HG03432 (cell line): ENCODE measurements around the gene PRDM5.

Experiments
- ATAC-seq: cut with Tn5 transposase; IDR thresholded peaks from one replicate; pipeline ENCODE4 v1.9.1; 2021; ENCODE audit warnings: mild to moderate bottlenecking, moderate library complexity; ENCODE audit not compliant: unreplicated experiment

Gene PRDM5

GRCh38 chr4:120718979-120719566 lies 203.5 kb downstream of the PRDM5 start:
- ATAC-seq: peak; percentile 90

GRCh38 chr4:120716346-120716745 lies 206.2 kb downstream of the PRDM5 start:
- ATAC-seq: no peak

DNA sequence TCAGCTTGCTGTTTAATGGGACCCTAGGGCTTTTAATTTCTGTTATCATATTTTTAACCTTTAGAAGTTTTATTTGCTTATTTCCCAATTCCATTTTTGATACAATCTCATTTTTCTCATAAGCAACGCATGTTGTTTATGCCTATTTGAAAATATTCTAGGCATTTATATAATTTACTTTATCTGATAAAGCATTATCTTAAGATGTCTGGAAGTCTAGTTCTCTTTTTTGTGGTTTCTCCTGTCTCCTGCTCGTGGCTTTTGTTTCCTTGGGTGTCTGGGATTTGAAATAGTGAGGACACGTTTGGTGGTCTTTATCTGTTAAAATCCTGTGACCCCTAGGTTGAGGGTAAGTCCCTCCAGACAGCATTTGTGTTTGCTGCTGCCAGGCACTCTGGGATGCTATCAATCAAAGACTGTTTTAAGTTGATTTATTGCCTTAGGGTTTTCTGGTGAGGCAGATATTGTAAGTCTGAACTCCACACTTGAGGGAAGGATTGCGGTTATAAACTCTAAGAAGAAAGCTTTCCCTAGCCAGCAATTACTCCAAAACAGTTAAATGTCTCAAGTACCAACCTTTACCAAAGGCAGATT lies 208.0 kb downstream of the PRDM5 start:
- ATAC-seq: no peak

DNA sequence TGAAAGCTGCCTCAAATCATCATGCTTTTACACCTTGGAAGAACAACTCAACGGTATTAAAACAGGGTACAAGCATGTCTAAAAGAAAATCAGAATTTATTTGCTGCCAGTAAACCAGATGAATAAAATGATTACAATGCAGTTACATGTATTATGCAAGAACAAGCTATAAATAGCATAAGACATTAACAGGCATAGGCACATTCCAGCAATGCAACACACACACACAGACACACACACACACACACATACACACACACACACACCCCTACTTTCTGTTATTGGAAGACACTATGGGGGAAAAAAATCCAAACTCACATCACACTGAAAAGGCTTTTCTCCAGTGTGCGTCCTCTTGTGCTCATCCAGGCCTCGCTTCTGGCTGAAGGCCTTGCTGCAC lies 212.5 kb downstream of the PRDM5 start:
- no peak for ATAC-seq

DNA sequence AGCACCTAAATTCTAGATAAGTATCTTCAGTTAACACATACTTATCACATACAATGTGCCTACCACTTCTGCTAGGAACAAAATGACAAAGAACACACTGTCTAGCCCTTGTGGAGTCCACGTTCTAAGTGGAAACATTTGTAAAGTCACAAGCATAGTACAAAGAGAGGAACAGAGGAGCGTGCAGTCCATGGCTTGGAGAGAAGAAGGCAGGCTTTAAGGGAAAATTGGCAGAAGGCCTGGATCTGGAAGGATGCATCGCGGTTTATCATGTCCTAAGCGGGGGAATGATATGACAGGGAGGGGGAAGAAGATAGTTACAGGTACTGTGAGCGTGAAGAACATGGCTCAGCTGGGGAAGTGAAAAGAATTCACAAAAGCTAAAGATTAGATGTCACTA lies 218.0 kb downstream of the PRDM5 start:
- no peak for ATAC-seq

GRCh38 chr4:120703908-120704307 lies 218.6 kb downstream of the PRDM5 start:
- no peak for ATAC-seq

DNA sequence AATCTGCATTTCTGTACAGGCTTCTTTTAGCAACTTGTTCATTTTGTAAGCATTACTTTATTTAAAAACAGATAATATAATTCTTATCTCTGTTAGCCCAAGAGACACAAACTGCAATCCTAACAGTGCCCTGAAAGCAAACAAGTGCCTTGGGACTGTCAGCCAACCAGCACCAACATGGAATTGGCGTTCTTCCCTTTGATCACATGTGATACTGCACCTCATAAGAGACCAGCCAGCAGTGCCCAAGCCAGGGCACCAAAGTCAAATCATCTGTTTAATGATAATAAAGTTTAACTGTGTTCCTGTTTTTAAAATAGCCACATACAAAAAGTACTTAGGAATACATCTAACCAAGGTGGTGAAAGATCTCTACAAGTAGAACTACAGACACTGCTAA lies 223.2 kb downstream of the PRDM5 start:
- no peak for ATAC-seq

- ATAC-seq: no peak
Measured at GRCh38 chr4:120694973-120695372, 227.6 kb downstream of the PRDM5 start.

DNA sequence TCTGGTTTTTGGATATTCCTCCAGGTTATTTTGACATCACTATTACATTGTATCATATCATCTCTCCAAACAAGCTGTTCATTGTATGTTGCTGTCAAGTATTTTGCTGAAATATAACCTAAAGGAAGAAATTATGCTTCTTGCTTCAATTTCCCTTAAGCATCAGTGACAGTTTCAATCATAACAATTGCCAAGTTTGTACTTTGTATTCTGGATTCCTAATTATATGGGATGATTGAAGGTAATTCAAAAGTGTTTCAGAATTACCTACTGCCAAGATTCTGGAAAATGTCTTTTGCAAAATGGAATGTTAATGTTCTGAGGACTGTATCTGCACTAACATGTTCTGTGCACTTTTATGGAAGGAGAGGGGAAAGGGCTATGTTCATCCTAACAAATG lies 228.7 kb downstream of the PRDM5 start:
- no peak for ATAC-seq

- no peak for ATAC-seq
Measured at GRCh38 chr4:120692964-120693363, 229.6 kb downstream of the PRDM5 start.

- ATAC-seq: no peak
Measured at GRCh38 chr4:120691536-120691935, 231.0 kb downstream of the PRDM5 start.

GRCh38 chr4:120691106-120691505 lies 231.4 kb downstream of the PRDM5 start:
- ATAC-seq: no peak

- no peak for ATAC-seq
Measured at GRCh38 chr4:120688791-120689190, 233.7 kb downstream of the PRDM5 start.

- no peak for ATAC-seq
Measured at GRCh38 chr4:120685756-120686278, 236.7 kb downstream of the PRDM5 start.

DNA sequence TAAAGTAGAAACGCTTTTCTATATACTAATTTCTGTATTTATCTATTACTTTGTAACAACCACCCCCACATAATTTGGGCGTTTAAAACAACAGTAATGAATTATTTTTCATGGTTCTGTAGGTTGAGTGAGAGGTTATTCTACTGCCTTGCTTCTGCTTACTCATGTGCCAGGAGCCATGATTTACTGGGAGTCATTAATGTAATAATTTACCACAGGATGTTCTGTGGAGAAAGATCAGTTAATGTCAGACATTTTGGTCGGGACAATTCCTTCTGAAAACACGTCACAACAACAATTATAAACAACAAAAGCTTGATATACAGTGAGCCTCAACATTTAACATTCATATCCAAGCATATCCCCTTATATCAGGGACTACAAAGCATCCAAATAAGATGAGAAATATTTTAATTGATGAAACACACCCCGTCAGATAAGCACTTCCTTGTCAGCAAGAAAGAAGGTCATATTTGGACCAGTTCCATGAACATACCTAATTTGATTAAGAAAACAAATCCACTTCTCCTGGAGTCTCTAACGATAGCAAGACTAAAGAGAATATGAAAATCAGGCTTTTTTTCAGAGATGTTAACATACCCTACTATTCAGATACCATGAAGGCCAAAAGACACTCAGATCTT lies 238.5 kb downstream of the PRDM5 start:
- no peak for ATAC-seq

DNA sequence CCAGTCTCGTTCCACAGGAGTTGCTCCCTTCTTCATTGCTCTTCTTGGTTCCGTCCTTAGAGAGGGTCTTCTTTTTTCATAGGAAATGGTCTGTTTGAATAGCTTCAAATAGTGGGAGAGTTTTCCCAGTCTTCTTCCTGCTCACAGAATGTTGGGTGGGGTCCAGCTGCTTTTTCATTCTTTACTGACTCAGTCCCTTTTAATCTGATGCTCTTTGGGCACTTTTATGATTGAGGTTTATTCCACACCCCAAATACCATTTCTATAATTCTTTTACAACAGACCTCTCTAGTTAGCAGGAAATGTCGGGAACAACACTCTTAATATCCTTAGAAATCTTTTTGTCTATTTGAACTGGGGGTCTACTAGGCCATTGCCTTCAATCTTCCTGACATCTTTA lies 239.5 kb downstream of the PRDM5 start:
- ATAC-seq: no peak

DNA sequence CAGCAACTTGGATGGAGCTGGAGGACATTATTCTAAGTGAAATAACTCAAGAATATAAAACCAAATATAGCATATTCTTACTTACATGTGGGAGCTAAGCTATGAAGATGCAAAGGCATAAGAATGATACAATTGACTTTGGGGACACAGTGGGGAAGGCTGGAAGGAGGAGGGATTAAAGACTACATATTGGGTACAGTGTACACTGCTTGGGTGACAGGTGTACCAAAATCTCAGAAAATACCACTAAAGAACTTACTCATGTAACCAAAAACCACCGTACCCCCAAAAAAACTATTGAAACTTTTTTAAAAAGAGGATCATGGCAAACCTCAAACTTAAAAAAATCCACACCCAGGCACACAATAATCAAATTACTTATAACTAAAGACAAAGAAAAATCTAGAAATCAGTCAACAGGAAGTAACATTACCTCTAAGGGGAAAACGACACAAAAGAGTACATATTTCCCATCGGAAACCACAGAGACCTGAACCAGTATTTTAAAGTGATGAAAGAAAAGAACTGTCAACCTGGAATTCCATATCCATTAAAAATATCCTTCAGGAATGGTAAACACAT lies 241.8 kb downstream of the PRDM5 start:
- no peak for ATAC-seq

DNA sequence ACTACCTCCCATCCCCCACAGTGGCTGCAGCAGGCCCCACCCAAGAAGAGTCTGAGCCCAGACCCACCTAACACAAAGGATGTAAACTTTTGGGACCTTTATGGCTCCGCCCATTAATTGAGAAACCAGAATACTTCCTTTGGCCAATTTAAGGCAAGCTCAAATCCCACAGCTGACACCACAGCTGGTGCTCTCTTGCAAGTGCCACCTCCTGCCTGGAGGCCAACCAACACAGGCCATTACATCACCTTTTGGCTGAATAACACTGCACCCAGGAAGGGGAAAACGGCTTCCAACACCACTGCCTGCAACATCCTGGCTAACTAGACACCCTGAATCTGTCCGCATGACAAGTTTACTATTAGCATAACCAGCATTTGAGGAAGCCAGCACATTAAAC lies 248.8 kb downstream of the PRDM5 start:
- no peak for ATAC-seq

GRCh38 chr4:120672558-120673147 lies 249.9 kb downstream of the PRDM5 start:
- no peak for ATAC-seq

DNA sequence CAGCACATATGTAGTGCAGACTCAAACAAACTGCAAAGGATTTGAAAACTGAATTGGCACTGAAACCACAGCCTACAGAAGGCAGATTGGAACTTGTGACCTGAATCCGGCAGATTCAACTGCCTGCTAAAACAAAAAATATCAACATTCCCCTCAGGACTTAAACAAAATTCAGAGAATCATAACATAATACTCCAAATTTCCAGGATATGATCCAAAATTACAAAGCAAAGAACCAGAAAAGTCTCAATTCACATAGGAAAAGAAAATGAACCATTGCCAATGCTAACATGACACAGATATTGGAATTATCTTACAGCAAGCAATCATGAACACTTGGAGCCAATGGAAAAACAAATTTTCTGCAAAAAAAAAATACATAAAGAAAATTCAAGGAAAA lies 250.4 kb downstream of the PRDM5 start:
- no peak for ATAC-seq

GRCh38 chr4:120671538-120671937 lies 251.0 kb downstream of the PRDM5 start:
- no peak for ATAC-seq

GRCh38 chr4:120667102-120667501 lies 255.4 kb downstream of the PRDM5 start:
- no peak for ATAC-seq
